Suprapubic skin (tissue), 4 donors: ENCODE data around the gene ERBB4. TPM values are rescaled to one million over a fixed set of nuclear protein-coding genes. Genes with fewer than 3 reads are reported as not detected.

ENCODE experiments used
- DNase-seq, 2 donors: peaks; one replicate each; pipeline ENCODE4 v3.0.0-alpha.2; 2019; ENCODE audit warnings: low spot score in 2 of 2
- H3K27ac ChIP-seq: fragments of 200-600 bp; sonication (generic); one replicate; pipeline ENCODE4 v1.5.1; 2019
- H3K27me3 ChIP-seq: fragments of 200-600 bp; sonication (generic); one replicate; pipeline ENCODE4 v1.5.1; 2019
- H3K36me3 ChIP-seq: fragments of 200-600 bp; sonication (generic); one replicate; pipeline ENCODE4 v1.5.1; 2019
- H3K4me1 ChIP-seq: fragments of 200-600 bp; sonication (generic); one replicate; pipeline ENCODE4 v1.5.1; 2019
- H3K4me3 ChIP-seq: fragments of 200-600 bp; sonication (generic); one replicate; pipeline ENCODE4 v1.5.1; 2019; ENCODE audit warnings: mild to moderate bottlenecking
- H3K9me3 ChIP-seq: fragments of 200-600 bp; sonication (generic); one replicate; pipeline ENCODE4 v1.5.1; 2019
- EP300 ChIP-seq: sonication (generic); formaldehyde crosslinking; IDR thresholded peaks from one replicate; pipeline ENCODE4 v1.6.1; 2017; ENCODE audit warnings: antibody characterized with exemption
- POLR2A ChIP-seq, 2 donors: fragments of 450-650 bp; IDR thresholded peaks; one replicate each; pipeline ENCODE4 v1.6.1; 2017; ENCODE audit warnings: antibody characterized with exemption in 2 of 2, mild to moderate bottlenecking in 2 of 2, moderate library complexity in 2 of 2
- POLR2AphosphoS5 ChIP-seq, 3 donors: sonication (generic); formaldehyde crosslinking; IDR thresholded peaks; one replicate each; pipeline ENCODE4 v1.6.1; 2017; ENCODE audit warnings: antibody characterized with exemption in 3 of 3
- WGBS: methylation state at CpG from one replicate; pipeline ENCODE4 v1.1.5; 2018; 5-methylcytosine and 5-hydroxymethylcytosine counted together
- total RNA-seq, 4 donors: library from RNA; depleted of rRNA; stranded (reverse); fragments of >200 nt; gene quantifications; one replicate each; pipeline ENCODE4 v1.1.0, GENCODE V29; 2016
- TF ChIP-seq, protein P1 (sequence below), 2 donors: fragments of 200-600 bp in 1 of 2; fragments of 450-650 bp in 1 of 2; sonication (generic) in 1 of 2; IDR thresholded peaks; one replicate each; pipeline ENCODE4 v1.5.1; 2016 to 2019; ENCODE audit warnings: antibody characterized with exemption in 2 of 2, mild to moderate bottlenecking in 1 of 2, moderate library complexity in 1 of 2

ERBB4 gene
- total RNA-seq, 4 donors from 2014 or later = 0.95 to 6.4 (median 1.5) TPM

- TF ChIP-seq POLR2A (IDR thresholded peaks at IDR 0.05) (no peak), EP300 (no peak), POLR2AphosphoS5 (IDR thresholded peaks at IDR 0.05) (no peak)
- TF ChIP-seq, protein P1, sequence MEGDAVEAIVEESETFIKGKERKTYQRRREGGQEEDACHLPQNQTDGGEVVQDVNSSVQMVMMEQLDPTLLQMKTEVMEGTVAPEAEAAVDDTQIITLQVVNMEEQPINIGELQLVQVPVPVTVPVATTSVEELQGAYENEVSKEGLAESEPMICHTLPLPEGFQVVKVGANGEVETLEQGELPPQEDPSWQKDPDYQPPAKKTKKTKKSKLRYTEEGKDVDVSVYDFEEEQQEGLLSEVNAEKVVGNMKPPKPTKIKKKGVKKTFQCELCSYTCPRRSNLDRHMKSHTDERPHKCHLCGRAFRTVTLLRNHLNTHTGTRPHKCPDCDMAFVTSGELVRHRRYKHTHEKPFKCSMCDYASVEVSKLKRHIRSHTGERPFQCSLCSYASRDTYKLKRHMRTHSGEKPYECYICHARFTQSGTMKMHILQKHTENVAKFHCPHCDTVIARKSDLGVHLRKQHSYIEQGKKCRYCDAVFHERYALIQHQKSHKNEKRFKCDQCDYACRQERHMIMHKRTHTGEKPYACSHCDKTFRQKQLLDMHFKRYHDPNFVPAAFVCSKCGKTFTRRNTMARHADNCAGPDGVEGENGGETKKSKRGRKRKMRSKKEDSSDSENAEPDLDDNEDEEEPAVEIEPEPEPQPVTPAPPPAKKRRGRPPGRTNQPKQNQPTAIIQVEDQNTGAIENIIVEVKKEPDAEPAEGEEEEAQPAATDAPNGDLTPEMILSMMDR (IDR thresholded peaks at IDR 0.05) = no peak
- no peaks in the 10 kb centered on the region for H3K4me1 ChIP-seq
- no peak for DNase-seq
- no peak overlapping the region for H3K4me3 ChIP-seq
- WGBS = 69% methylated on average over 2 of the region's 2 CpGs
- H3K27ac ChIP-seq = no peak overlapping the region
- H3K36me3 ChIP-seq = no peaks in the 10 kb centered on the region
- H3K9me3 ChIP-seq = no peaks in the 10 kb centered on the region
- H3K27me3 ChIP-seq = no peaks in the 10 kb centered on the region
Measured at GRCh38 chr2:212153923-212154322, 384.7 kb downstream of the ERBB4 start.

DNA sequence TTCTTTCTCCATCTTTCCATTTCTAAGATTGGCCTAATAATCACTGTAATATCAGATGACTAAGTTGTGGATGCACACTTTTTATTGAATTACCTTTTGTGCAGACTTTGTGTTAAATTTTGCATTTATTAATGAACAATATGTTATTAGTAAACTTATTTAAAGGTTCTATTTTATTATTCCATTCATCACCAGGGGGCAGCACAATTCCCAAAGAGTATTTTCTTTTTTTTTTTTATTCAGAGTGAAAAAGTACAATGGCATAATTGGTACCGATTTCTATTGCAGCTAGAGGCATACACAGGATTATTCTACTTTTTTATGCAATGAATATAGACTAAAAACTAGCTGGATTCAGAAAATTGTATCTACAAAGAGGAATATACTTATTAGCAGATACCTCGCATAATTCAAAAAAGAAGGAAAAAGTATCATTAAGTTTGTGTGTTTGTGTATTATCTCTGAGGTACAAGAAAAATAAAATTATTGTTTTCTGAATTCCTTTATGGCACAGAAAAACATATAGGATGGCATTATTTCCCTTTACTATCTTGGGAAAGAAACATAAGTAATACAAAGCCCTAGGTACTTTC, 390.6 kb downstream of the ERBB4 start:
- Histone ChIP-seq H3K36me3 (no peaks in the 10 kb centered on the region), H3K27me3 (no peaks in the 10 kb centered on the region), H3K9me3 (no peaks in the 10 kb centered on the region), H3K4me1 (no peaks in the 10 kb centered on the region), H3K4me3 (no peak overlapping the region), H3K27ac (no peak overlapping the region)
- whole genome bisulfite sequencing = 45% methylated on average over 2 of the region's 2 CpGs
- TF ChIP-seq, protein P1 (IDR thresholded peaks at IDR 0.05) = peak in 1 of 2 donors; percentile 13
- no peak for TF ChIP-seq EP300
- DNase-seq = no peak

DNA sequence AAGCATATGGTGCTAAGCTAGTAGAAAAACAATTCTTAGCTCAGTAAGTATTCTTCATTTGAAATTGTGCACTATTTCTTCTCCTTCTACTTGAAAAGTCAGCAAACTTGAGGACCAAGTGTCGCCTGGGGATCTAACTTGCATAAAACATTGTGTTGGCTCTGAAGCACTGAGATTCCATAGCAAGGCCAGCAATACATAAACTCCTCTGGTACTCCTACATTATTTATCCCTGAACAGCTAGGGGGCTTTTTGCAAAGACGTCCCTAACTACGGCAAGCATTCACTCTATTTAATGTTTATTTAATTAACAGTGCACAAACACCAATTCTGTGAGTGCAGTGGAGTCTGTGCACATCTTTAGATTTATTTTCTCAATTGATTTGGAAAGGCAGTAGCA, 392.2 kb downstream of the ERBB4 start:
- WGBS = 80% methylated on average over 3 of the region's 3 CpGs

GRCh38 chr2:212145121-212145520, 393.5 kb downstream of the ERBB4 start:
- no peak for DNase-seq
- Histone ChIP-seq H3K9me3 (no peaks in the 10 kb centered on the region), H3K27ac (no peak overlapping the region), H3K36me3 (no peaks in the 10 kb centered on the region), H3K4me1 (no peaks in the 10 kb centered on the region), H3K27me3 (no peaks in the 10 kb centered on the region), H3K4me3 (no peak overlapping the region)
- TF ChIP-seq POLR2A (IDR thresholded peaks at IDR 0.05) (no peak), EP300 (no peak), POLR2AphosphoS5 (IDR thresholded peaks at IDR 0.05) (no peak)
- TF ChIP-seq, protein P1 (IDR thresholded peaks at IDR 0.05) = no peak
- WGBS = 71% methylated on average over 1 of the region's 1 CpG

More for the DNA sequence above, 392.2 kb downstream of the ERBB4 start:
- TF ChIP-seq POLR2A (IDR thresholded peaks at IDR 0.05) (no peak), POLR2AphosphoS5 (IDR thresholded peaks at IDR 0.05) (no peak), EP300 (no peak)
- TF ChIP-seq, protein P1 (IDR thresholded peaks at IDR 0.05) = no peak
- H3K4me3 ChIP-seq = no peak overlapping the region
- DNase-seq = no peak
- H3K27ac ChIP-seq = no peak overlapping the region
- H3K4me1 ChIP-seq = no peaks in the 10 kb centered on the region
- H3K9me3 ChIP-seq = no peaks in the 10 kb centered on the region
- no peaks in the 10 kb centered on the region for H3K36me3 ChIP-seq
- no peaks in the 10 kb centered on the region for H3K27me3 ChIP-seq

DNA sequence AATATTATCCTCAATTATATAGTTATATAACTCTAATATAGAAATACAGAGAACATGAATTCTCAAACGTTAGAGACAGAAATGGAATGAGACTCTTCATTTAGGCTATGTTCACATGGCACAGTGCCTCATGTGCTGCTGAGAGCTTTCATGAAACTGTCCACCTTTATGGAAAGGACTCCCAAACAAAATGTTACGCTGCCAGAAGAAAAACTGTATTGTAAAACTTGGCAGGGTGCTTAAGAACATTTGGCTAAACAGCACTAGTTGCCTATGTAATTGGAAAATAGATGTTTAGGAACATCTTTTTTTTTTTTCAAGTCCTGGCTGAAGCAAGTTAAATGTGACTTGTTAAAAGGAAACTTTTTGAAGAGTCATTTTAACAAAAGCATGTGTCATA, 396.0 kb downstream of the ERBB4 start:
- H3K27ac ChIP-seq = no peak overlapping the region
- H3K27me3 ChIP-seq = no peaks in the 10 kb centered on the region
- H3K4me3 ChIP-seq = no peak overlapping the region
- TF ChIP-seq POLR2A (IDR thresholded peaks at IDR 0.05) = no peak
- no peak for TF ChIP-seq POLR2AphosphoS5 (IDR thresholded peaks at IDR 0.05)
- TF ChIP-seq, protein P1 (IDR thresholded peaks at IDR 0.05) = no peak
- no peak for TF ChIP-seq EP300
- no peaks in the 10 kb centered on the region for H3K36me3 ChIP-seq
- DNase-seq = no peak
- no peaks in the 10 kb centered on the region for H3K9me3 ChIP-seq
- H3K4me1 ChIP-seq = no peaks in the 10 kb centered on the region
- 42% methylated on average over 2 of the region's 2 CpGs for WGBS
